ENCODE measurements around the gene ARFRP1. TPM values are rescaled to one million over a fixed set of nuclear protein-coding genes. Genes with fewer than 3 reads are reported as not detected.

The ARFRP1 gene
- total and polyA plus RNA-seq, 2 of the 13 experiments (the other 11 are each of a cell fraction or from before 2014, with no cell fraction given) = 32.0 to 51.1 TPM

DNA sequence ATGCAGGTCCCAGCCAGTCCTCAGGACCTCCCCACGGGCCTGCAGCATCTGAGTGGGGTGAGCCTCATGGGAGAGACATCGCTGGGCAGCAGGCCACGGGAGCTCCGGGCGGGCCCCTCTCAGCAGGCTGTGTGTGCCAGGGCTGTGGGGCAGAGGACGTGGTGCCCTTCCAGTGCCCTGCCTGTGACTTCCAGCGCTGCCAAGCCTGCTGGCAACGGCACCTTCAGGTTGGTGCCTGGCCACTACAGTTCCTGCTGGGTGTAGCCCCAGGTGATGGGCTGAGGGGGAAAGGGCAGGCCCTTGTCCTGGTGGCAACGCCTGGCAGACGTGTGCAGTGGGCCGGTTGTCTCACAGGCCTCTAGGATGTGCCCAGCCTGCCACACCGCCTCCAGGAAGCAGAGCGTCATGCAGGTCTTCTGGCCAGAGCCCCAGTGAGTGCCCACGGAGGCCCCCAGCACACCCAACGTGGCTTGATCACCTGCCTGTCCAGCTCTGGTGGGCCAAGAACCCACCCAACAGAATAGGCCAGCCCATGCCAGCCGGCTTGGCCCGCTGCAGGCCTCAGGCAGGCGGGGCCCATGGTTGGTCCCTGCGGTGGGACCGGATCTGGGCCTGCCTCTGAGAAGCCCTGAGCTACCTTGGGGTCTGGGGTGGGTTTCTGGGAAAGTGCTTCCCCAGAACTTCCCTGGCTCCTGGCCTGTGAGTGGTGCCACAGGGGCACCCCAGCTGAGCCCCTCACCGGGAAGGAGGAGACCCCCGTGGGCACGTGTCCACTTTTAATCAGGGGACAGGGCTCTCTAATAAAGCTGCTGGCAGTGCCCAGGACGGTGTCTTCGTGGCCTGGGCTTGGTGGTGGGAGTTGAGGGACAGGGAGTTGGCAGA, 12.1 kb downstream of the ARFRP1 start (continued):
- TF ChIP-seq MNT (IDR thresholded peaks at IDR 0.05) (no peak), STAT5B (CRISPR knock-in tag; IDR thresholded peaks at IDR 0.05) (no peak), TAF15 (IDR thresholded peaks at IDR 0.05; ENCODE audit: low read depth, low read length, poor library complexity, severe bottlenecking) (no peak), HNRNPUL1 (IDR thresholded peaks at IDR 0.05; ENCODE audit: low read depth, low read length) (no peak), NFIB (CRISPR knock-in tag; IDR thresholded peaks at IDR 0.05; ENCODE audit: borderline replicate concordance) (0 out of 2 replicates have a peak, but pooled peaks have one; percentile 23), KMT2B (CRISPR knock-in tag; IDR thresholded peaks at IDR 0.05) (no peak), DNMT1 (CRISPR knock-in tag; IDR thresholded peaks at IDR 0.05) (no peak), NR1H2 (CRISPR knock-in tag; IDR thresholded peaks at IDR 0.05; ENCODE audit: borderline replicate concordance, low read depth) (no peak), ZNF501 (CRISPR knock-in tag; IDR thresholded peaks at IDR 0.05) (peak; percentile 39; the same call in 1 of the 2 replicates), SRSF9 (IDR thresholded peaks at IDR 0.05; ENCODE audit: borderline replicate concordance, insufficient read depth, low read depth, low read length, poor library complexity, severe bottlenecking) (no peak), ZNF101 (CRISPR knock-in tag; IDR thresholded peaks at IDR 0.05; ENCODE audit: borderline replicate concordance, low read depth) (no peak), ZC3H4 (CRISPR knock-in tag; IDR thresholded peaks at IDR 0.05; ENCODE audit: borderline replicate concordance) (no peak), YEATS4 (CRISPR knock-in tag; IDR thresholded peaks at IDR 0.05; ENCODE audit: borderline replicate concordance) (no peak), MTF1 (CRISPR knock-in tag; IDR thresholded peaks at IDR 0.05) (no peak), ONECUT2 (CRISPR knock-in tag; IDR thresholded peaks at IDR 0.05) (no peak), HNRNPL (IDR thresholded peaks at IDR 0.05; ENCODE audit: low read depth, low read length) (peak; percentile 82), NFATC3 (CRISPR knock-in tag; IDR thresholded peaks at IDR 0.05) (no peak), HNF4G (IDR thresholded peaks at IDR 0.05; ENCODE audit: borderline replicate concordance, low read depth, low read length) (no peak), HNF4G (CRISPR knock-in tag; IDR thresholded peaks at IDR 0.05; ENCODE audit: borderline replicate concordance, low read depth) (0 out of 2 replicates have a peak, but pooled peaks have one; percentile 22), ZFP36L2 (CRISPR knock-in tag; IDR thresholded peaks at IDR 0.05) (no peak), RXRA (CRISPR knock-in tag; IDR thresholded peaks at IDR 0.05) (peak; percentile 12; the same call in 1 of the 2 replicates), ATM (IDR thresholded peaks at IDR 0.05; ENCODE audit: borderline replicate concordance) (no peak), NCOA5 (CRISPR knock-in tag; IDR thresholded peaks at IDR 0.05) (no peak), ZNF12 (CRISPR knock-in tag; IDR thresholded peaks at IDR 0.05) (no peak)
- TF ChIP-seq, protein P1, sequence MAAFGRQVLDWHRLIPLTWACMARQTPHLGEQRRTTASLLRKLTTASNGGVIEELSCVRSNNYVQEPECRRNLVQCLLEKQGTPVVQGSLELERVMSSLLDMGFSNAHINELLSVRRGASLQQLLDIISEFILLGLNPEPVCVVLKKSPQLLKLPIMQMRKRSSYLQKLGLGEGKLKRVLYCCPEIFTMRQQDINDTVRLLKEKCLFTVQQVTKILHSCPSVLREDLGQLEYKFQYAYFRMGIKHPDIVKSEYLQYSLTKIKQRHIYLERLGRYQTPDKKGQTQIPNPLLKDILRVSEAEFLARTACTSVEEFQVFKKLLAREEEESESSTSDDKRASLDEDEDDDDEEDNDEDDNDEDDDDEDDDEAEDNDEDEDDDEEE (CRISPR knock-in tag; IDR thresholded peaks at IDR 0.05) = no peak
- TF ChIP-seq, protein P2, sequence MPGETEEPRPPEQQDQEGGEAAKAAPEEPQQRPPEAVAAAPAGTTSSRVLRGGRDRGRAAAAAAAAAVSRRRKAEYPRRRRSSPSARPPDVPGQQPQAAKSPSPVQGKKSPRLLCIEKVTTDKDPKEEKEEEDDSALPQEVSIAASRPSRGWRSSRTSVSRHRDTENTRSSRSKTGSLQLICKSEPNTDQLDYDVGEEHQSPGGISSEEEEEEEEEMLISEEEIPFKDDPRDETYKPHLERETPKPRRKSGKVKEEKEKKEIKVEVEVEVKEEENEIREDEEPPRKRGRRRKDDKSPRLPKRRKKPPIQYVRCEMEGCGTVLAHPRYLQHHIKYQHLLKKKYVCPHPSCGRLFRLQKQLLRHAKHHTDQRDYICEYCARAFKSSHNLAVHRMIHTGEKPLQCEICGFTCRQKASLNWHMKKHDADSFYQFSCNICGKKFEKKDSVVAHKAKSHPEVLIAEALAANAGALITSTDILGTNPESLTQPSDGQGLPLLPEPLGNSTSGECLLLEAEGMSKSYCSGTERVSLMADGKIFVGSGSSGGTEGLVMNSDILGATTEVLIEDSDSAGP (CRISPR knock-in tag; IDR thresholded peaks at IDR 0.05; ENCODE audit: borderline replicate concordance) = no peak; the same call in 1 of the 2 replicates
